Stimulated activated CD8-positive, alpha-beta memory T cell treated with anti-CD3 and anti-CD28 coated beads, Interleukin-2, amount 100 ng/mL, for 48 hours (primary cell): ENCODE data around the gene KLF15.
A peak's percentile ranks its signal among the peaks of the same experiment; 100 is the strongest.

Experiments
- DNase-seq, 2 donors: peaks; one replicate each; pipeline ENCODE4 v3.0.0-alpha.2; 2020; ENCODE audit warnings: low read depth in 2 of 2

Gene KLF15

GRCh38 chr3:126389112-126389793 lies 32.0 kb upstream of the KLF15 start:
- peak; percentile 30 to 41 for DNase-seq

- DNase-seq: no peak
Measured at GRCh38 chr3:126381966-126382365, 24.8 kb upstream of the KLF15 start.

GRCh38 chr3:126380011-126380768 lies 23.0 kb upstream of the KLF15 start:
- no peak for DNase-seq

- DNase-seq: no peak
Measured at GRCh38 chr3:126378341-126378751, 21.1 kb upstream of the KLF15 start.

- DNase-seq: no peak
Measured at GRCh38 chr3:126377211-126377610, 20.0 kb upstream of the KLF15 start.

GRCh38 chr3:126376444-126376843 lies 19.2 kb upstream of the KLF15 start:
- no peak for DNase-seq

- DNase-seq: no peak
Measured at GRCh38 chr3:126375835-126376331, 18.7 kb upstream of the KLF15 start.

- DNase-seq: no peak
Measured at GRCh38 chr3:126373682-126374601, 16.7 kb upstream of the KLF15 start.

- no peak for DNase-seq
Measured at GRCh38 chr3:126373146-126373613, 16.0 kb upstream of the KLF15 start.

GRCh38 chr3:126372413-126373145 lies 15.4 kb upstream of the KLF15 start:
- DNase-seq: no peak

GRCh38 chr3:126371096-126371705 lies 14.0 kb upstream of the KLF15 start:
- no peak for DNase-seq

GRCh38 chr3:126370606-126371005 lies 13.4 kb upstream of the KLF15 start:
- no peak for DNase-seq

GRCh38 chr3:126370055-126370454 lies 12.8 kb upstream of the KLF15 start:
- DNase-seq: no peak

- no peak for DNase-seq
Measured at GRCh38 chr3:126369490-126369889, 12.3 kb upstream of the KLF15 start.

GRCh38 chr3:126367316-126367805 lies 10.2 kb upstream of the KLF15 start:
- DNase-seq: no peak

GRCh38 chr3:126365351-126366277 lies 8.4 kb upstream of the KLF15 start:
- DNase-seq: no peak

GRCh38 chr3:126364731-126365301 lies 7.6 kb upstream of the KLF15 start:
- no peak for DNase-seq

- no peak for DNase-seq
Measured at GRCh38 chr3:126364130-126364695, 7.0 kb upstream of the KLF15 start.

GRCh38 chr3:126361211-126361610 lies 4.0 kb upstream of the KLF15 start:
- no peak for DNase-seq
